Vagina (tissue), 2 donors: ENCODE results near the gene PHOSPHO1.

Experiments
- POLR2A ChIP-seq, 2 donors: fragments of 450-650 bp; IDR thresholded peaks; one replicate each; pipeline ENCODE4 v1.6.1; 2017; ENCODE audit warnings: antibody characterized with exemption in 2 of 2, mild to moderate bottlenecking in 2 of 2, moderate library complexity in 2 of 2
- POLR2AphosphoS5 ChIP-seq, 2 donors: sonication (generic); formaldehyde crosslinking; IDR thresholded peaks; one replicate each; pipeline ENCODE4 v1.9.0; 2017; ENCODE audit warnings: antibody characterized with exemption in 2 of 2, mild to moderate bottlenecking in 2 of 2, low read depth in 1 of 2; ENCODE audit not compliant: insufficient read depth in 1 of 2
- TF ChIP-seq, protein P1 (sequence below), 3 experiments: fragments of 450-650 bp in 2 of 3; fragments of 200-600 bp in 1 of 3; sonication (generic) in 1 of 3; IDR thresholded peaks; one replicate each; pipeline ENCODE4 v1.5.1; 2017 to 2019; ENCODE audit warnings: antibody characterized with exemption in 3 of 3, mild to moderate bottlenecking in 2 of 3, moderate library complexity in 2 of 3

DNA sequence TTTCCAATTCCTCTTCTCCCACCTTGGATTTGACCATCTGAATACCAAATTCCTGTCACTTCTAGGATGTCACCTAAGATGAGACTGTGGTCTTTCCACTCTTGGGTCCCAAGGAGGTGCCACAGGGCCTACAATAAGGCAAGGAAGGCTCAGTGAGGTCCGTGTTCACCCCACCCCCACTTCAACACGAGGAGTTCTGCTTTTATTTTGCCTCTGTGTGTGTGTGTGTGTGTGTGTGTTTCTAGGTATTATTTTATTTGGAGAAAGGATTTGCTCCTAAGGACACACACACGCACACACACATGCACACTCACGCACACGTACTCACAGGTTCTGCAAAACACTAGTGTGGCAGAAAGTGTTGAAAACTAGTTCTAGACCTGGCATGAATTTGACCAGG, 24.5 kb upstream of the PHOSPHO1 start:
- TF ChIP-seq, protein P1, sequence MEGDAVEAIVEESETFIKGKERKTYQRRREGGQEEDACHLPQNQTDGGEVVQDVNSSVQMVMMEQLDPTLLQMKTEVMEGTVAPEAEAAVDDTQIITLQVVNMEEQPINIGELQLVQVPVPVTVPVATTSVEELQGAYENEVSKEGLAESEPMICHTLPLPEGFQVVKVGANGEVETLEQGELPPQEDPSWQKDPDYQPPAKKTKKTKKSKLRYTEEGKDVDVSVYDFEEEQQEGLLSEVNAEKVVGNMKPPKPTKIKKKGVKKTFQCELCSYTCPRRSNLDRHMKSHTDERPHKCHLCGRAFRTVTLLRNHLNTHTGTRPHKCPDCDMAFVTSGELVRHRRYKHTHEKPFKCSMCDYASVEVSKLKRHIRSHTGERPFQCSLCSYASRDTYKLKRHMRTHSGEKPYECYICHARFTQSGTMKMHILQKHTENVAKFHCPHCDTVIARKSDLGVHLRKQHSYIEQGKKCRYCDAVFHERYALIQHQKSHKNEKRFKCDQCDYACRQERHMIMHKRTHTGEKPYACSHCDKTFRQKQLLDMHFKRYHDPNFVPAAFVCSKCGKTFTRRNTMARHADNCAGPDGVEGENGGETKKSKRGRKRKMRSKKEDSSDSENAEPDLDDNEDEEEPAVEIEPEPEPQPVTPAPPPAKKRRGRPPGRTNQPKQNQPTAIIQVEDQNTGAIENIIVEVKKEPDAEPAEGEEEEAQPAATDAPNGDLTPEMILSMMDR (IDR thresholded peaks at IDR 0.05): no peak
- TF ChIP-seq POLR2A (IDR thresholded peaks at IDR 0.05): no peak
- no peak for TF ChIP-seq POLR2AphosphoS5 (IDR thresholded peaks at IDR 0.05; ENCODE audit: insufficient read depth in 1 of 2, low read depth in 1 of 2)
